ENCODE measurements around the gene ARMH3. TPM values are rescaled to one million over a fixed set of nuclear protein-coding genes. Genes with fewer than 3 reads are reported as not detected.

The ARMH3 gene
- total and polyA plus RNA-seq, 8 donors, result 3.5 to 29.0 (median 17.2) TPM

GRCh38 chr10:101969412-101969922 lies 86.5 kb downstream of the ARMH3 start:
- intact Hi-C loops (cut with DNase I; ENCODE audit: low total_unique reads), result no loop called here
- TF ChIP-seq CTCF (IDR thresholded peaks at IDR 0.05) (no peak), POLR2A (IDR thresholded peaks at IDR 0.05) (no peak), EP300 (IDR thresholded peaks at IDR 0.05) (no peak)
- peaks cover 0 to 23% (median 4%) of the 10 kb centered on the region in 4 donors for H3K4me1 ChIP-seq
- DNase-seq, result no peak
- no peak overlapping the region for H3K4me3 ChIP-seq
- peaks cover 19 to 69% (median 66%) of the 10 kb centered on the region in 4 donors for H3K36me3 ChIP-seq
- peak overlapping the region in 1 of 5 donors; percentile 12 for H3K27ac ChIP-seq
- 54 to 68% (median 59%) methylated on average over 4 of the region's 4 CpGs for WGBS, 5 donors
- H3K9me3 ChIP-seq, result no peaks in the 10 kb centered on the region
- H3K27me3 ChIP-seq, result no peaks in the 10 kb centered on the region

- H3K36me3 ChIP-seq, result peaks cover 16 to 64% (median 61%) of the 10 kb centered on the region in 4 donors
- no peak overlapping the region for H3K4me3 ChIP-seq
- no peak for DNase-seq
- H3K27ac ChIP-seq, result peak overlapping the region in 1 of 5 donors; percentile 12
- no peaks in the 10 kb centered on the region for H3K27me3 ChIP-seq
- peaks cover 0 to 18% (median 1%) of the 10 kb centered on the region in 4 donors for H3K4me1 ChIP-seq
- H3K9me3 ChIP-seq, result no peaks in the 10 kb centered on the region
- WGBS, 5 donors, result 72 to 93% (median 86%) methylated on average over 1 of the region's 1 CpG
- intact Hi-C loops (cut with DNase I; ENCODE audit: low total_unique reads), result no loop called here
- no peak for TF ChIP-seq CTCF (IDR thresholded peaks at IDR 0.05)
- TF ChIP-seq POLR2AphosphoS5 (IDR thresholded peaks at IDR 0.05), result no peak
- no peak for TF ChIP-seq EP300 (IDR thresholded peaks at IDR 0.05)
- TF ChIP-seq POLR2A (IDR thresholded peaks at IDR 0.05), result no peak
Observed at GRCh38 chr10:101968940-101969321, 87.0 kb downstream of the ARMH3 start.

- no peaks in the 10 kb centered on the region for H3K9me3 ChIP-seq
- peaks cover 0 to 13% (median 0%) of the 10 kb centered on the region in 4 donors for H3K4me1 ChIP-seq
- WGBS, 5 donors, result 81 to 94% (median 85%) methylated on average over 2 of the region's 2 CpGs
- peak overlapping the region in 1 of 5 donors; percentile 12 for H3K27ac ChIP-seq
- DNase-seq, result no peak
- no peaks in the 10 kb centered on the region for H3K27me3 ChIP-seq
- intact Hi-C loops (cut with DNase I; ENCODE audit: low total_unique reads), result no loop called here
- H3K36me3 ChIP-seq, result peaks cover 16 to 63% (median 61%) of the 10 kb centered on the region in 4 donors
- no peak for TF ChIP-seq POLR2A (IDR thresholded peaks at IDR 0.05)
- TF ChIP-seq EP300 (IDR thresholded peaks at IDR 0.05), result no peak
- no peak for TF ChIP-seq POLR2AphosphoS5 (IDR thresholded peaks at IDR 0.05)
- TF ChIP-seq CTCF (IDR thresholded peaks at IDR 0.05), result no peak
- H3K4me3 ChIP-seq, result no peak overlapping the region
Observed at GRCh38 chr10:101968286-101968939, 87.6 kb downstream of the ARMH3 start.

- no peak overlapping the region for H3K4me3 ChIP-seq
- DNase-seq, result no peak
- 65 to 90% (median 80%) methylated on average over 3 of the region's 3 CpGs for WGBS, 5 donors
- H3K27me3 ChIP-seq, result no peaks in the 10 kb centered on the region
- H3K4me1 ChIP-seq, result peaks cover 0 to 12% (median 0%) of the 10 kb centered on the region in 4 donors
- intact Hi-C loops (cut with DNase I; ENCODE audit: low total_unique reads), result no loop called here
- peaks cover 14 to 59% (median 56%) of the 10 kb centered on the region in 4 donors for H3K36me3 ChIP-seq
- TF ChIP-seq POLR2AphosphoS5 (IDR thresholded peaks at IDR 0.05) (no peak), CTCF (IDR thresholded peaks at IDR 0.05) (no peak), EP300 (IDR thresholded peaks at IDR 0.05) (no peak), POLR2A (IDR thresholded peaks at IDR 0.05) (no peak)
- no peaks in the 10 kb centered on the region for H3K9me3 ChIP-seq
- H3K27ac ChIP-seq, result peak overlapping the region in 1 of 5 donors; percentile 5
Observed at GRCh38 chr10:101967713-101968112, 88.3 kb downstream of the ARMH3 start.

All from stomach (tissue), 9 donors.